Right renal pelvis (tissue), 4 donors: ENCODE results near the gene CALML5. TPM values are rescaled to one million over a fixed set of nuclear protein-coding genes. Genes with fewer than 3 reads are reported as not detected.

Experiments
- DNase-seq, 4 donors: peaks; one replicate each; pipeline ENCODE4 v3.0.0-alpha.2; 2013; ENCODE audit warnings: low read depth in 4 of 4, low spot score in 3 of 4, missing footprints in 1 of 4
- polyA plus RNA-seq, 4 donors: library from polyadenylated mRNA; unstranded; fragments of 120-200 nt; gene quantifications; one replicate each; pipeline ENCODE4 v1.2.1, GENCODE V29; 2013; ENCODE audit not compliant: insufficient read length in 4 of 4

The CALML5 gene, protein sequence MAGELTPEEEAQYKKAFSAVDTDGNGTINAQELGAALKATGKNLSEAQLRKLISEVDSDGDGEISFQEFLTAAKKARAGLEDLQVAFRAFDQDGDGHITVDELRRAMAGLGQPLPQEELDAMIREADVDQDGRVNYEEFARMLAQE
- not detected for polyA plus RNA-seq

DNA sequence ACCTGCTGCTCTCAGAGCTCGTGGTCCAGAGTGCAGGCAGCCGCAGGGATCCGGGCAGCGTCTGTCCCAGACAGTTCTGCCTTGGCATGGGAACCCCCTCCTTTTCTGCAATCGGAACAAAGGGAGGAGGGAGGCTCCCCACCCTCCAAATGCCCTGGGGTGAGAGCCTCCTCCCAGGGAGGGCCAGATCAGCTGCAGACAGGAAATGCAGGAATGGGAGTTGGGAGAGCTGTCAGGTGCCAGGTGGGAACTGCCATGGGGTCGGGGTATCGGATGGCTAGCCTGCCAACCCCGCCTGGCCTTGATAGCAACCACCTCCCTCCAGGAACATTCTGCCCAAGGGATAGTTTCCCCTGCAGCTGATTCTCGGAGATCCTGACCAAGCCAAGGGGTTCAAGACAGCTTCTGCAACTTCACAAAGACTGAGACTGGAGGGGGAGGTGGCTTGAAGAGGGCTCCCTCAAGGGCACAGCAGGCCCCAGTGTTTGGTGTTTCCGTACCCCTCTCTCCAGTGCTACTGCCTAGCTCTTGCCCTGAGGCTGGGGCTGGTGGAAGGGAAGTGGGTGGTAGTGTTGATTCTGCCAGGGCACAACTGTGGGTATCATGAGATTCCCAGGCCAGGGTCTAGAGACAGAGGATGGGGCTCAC lies at the start of gene CALML5:
CALML5 (minus strand) TSS at position 78 of the 648 bp plus-strand sequence. CDS start 132 bp downstream, outside the sequence.
- no peak for DNase-seq

DNA sequence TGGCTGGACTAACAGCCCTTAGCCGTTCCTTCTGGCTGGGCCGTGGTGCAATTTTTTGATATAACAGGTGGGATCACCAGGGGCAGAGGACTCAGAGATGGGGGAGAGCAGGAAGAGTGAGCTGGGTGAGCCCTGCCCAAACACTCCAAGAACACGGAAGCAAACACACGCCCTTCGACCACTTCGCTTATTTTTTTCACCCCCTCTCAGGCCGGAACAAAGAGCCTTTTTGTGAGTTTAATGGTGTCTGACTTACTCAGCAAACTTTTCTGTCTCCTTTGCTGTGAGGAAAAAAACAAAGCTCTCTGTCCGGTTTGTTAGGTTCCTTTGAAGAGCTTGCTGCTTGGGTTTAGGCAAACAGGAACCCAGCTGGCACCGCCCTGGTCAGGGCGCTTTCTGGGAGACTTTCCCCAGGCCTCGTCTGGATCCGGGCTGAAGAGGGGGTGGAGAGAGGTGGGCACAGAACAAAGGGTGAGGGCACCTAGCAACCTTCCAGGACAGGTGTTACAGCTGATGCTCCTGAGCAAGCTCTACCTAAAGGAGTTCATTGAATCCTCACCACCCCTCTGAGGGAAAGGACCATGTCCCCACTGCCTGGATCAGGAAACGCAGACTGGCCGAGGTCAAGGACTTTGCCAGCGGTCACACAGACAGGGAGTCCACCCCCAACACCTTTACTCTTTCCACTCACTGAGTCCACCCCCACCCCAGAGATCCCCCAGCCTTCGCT lies 48.7 kb upstream of the CALML5 start:
- DNase-seq = no peak

DNA sequence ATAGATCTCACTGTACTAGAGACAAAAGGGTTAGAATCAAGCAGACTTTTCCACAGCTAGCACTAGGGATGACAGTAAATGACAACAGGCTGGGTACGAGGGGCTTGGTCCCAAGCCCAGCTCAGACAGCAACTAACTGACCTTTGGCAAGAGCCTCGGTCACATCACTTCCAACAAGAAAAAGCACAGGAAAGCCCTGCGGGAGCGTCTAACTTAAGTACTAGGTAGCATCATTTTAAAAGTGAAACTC lies 48.2 kb upstream of the CALML5 start:
- no peak for DNase-seq

DNA sequence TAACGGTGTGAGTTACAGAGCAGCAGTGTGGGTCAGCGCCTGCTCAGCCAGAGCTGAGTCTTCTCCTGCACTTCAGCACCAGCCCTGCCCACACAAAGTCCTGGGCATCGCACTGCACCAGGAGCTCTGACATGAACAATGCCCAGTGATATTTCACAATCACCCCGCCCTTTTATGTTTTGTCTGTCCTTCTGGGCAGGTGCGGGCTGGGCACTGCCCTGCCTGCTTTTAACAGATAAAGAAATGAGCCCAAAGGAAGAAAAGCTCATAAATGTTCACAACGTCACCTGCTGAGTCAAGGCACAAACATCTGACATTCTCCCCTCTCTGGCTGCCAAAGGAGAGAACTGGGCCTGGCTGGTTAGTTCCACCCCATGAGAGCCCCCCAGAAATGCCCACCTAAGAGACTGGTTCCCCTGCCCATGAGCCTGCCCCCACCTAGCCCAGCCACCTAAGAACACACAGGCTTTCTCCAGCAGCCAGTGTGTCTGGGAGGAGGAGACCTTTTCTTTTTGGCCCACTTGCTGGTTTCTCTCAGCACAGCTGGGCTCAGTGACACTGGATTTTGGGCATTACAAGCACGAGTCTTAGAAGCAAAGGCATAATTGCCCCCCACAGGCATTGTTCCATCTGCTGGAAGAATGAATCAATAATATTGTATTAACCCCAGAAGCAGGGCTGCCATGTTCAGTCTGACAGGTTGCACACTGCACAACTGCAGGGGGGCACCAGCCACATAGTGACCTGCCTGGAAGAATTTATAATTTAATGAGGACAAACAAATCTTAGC lies 47.7 kb upstream of the CALML5 start:
- DNase-seq = no peak

DNA sequence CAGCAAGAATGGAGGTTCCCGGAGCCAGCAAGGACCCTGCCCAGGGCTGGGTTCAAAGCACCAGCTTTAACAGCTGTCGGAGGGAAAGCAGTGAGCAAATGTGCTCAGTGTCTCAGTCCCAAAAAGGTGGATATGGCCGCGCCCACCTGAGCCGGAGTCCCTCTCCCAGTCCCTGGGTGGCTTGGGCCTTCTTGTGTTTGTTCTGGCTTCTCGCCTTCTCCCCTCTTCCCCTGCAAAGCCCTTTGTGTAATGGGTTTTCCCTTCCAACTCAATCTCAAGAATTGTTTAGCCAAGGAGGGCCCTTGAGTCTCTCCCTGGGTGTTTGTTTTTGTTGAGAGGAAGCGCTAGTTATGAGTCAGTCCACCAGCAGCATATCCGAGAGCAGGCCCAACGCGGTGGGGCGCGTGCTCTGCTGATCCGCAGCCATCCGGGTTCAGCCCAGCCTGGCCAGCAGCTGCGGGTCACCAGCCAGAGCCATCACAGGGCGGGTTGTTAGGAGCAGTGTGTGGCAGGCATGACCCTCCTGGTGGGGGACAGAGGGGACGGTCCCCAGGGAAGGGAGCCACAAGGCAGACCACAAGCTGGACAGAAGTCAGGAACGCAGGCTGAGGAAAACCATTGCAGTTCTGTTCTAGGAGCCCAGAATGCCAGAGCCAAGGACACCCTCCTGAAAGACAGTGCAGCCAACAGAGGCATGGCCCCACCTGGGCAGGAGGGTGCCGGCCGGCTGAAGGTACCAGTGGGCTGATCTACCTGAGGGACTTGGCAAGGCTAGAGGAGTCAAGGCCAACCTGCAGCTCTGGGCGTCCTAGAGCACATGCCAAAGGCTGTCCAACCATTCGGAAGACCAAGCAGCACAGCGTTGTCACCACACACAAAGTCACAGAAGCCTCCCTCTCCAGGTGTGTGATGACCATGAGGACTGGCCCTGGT lies 46.7 kb upstream of the CALML5 start:
- DNase-seq = no peak

DNA sequence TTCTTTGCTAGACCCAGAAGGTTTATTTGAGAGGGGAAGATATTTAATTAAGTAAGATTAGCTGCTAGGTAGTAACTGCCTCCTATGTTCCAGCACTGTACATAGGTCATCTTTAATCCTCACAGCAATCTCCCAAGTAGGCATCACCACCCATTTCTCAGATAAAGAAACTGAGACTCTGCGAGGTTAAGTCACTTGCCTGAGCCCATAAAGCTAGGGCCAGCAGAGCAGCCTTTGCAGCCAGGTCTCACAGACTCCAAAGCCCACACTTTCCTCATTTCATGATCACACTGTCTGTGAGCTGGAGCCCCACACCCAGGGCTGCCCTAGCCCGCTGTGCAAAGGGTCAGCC lies 46.0 kb upstream of the CALML5 start:
- no peak for DNase-seq

DNA sequence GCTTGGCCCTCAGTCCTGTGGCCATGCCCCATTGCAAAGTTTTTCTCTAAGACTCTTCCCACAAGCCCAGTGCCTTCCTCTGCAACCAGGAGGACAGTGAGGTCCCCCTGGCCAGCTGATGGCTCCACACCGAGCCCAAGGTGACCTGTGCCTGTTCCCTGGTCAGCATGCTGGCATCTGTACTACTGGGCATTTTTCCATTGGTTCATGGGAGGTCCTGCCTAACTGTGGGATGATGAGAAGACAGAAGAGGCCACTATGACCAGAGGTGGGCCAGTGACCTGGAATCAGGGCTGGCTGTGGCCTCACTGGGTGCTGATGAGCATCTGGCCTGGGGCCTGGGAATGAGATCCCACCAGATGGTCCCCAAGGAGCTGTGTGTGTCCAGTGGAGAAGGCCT lies 45.6 kb upstream of the CALML5 start:
- DNase-seq = no peak

DNA sequence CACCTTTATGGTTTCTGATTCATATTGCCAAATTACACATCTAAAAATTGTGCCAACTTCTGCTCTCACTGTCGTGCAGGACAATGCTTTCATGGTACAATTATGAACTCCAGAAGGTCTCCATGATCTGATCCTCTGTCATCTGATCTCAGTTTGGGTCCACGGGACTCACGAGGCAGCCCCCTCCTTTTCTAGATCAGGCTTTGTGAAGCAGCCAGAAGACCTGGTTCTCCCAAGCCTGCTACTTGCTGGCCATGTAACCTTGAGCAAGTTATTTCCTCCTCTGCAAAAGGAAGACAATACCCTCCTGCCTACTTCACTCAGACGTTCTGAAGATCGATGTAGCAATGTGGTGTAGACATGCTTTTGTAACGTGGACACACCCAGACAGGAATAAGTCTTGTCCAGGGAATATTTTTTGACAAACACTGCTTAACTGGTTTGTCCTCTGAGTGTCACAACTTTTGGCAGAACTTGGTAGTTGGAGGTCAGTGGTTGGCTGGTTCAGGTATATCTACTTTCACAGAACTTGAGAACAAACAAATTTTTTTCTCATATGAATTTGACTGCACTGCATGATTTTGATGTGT lies 44.9 kb upstream of the CALML5 start:
- DNase-seq = no peak

DNA sequence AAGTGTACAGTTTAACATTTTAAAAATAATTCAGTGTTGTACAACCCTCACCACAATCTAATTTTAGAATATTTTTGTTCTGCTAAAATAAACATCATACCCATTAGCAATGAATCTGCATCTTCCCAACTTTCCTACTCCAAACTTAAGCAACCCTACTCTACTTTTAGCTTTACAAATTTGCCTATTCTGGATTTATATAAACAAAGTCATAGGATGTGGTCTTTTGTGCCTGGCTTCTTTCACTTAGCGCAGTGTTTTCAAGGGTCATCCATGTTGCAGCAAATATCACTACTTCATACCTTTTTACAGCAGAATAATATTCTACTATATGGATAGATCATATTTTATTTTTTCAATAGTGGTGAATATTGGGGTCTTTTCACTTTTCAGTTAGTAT lies 44.3 kb upstream of the CALML5 start:
- DNase-seq = no peak

DNA sequence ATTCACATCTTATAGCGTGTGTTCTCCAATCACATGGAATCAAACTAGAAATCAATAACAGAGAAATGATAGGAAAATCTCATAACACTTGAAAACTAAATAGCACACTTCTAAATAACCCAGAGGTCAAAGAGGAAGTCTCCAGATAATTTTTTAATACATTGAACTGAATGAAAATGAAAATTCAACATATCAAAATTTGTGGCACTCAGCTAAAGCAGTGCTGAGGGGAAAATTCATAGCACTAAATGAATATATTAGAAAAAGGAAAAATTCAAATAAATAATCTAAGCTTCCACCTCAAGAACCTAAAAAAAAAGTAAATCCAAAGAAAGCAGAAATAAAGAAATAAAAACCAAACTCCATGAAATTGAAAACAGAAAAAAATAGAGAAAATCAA lies 42.7 kb upstream of the CALML5 start:
- DNase-seq = no peak

DNA sequence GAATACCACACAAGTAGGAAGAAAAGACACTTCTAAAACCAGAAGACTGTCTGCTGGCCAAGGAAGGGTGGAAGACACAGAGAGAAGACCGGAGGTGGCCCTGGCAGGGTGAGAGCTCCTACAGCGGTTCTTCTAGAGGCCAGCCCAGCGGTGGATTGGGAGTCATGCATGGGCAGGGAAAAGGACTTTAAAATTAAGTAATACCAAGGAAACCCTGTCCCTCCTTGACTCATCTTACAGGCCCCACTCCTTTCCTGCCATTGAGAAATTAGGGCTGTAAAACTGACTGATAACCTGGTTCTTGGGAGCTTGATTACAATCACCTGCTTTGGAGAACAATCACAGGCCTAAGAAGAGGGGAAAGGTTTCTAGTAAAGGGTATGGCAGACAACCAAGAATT lies 41.5 kb upstream of the CALML5 start:
- DNase-seq = no peak

DNA sequence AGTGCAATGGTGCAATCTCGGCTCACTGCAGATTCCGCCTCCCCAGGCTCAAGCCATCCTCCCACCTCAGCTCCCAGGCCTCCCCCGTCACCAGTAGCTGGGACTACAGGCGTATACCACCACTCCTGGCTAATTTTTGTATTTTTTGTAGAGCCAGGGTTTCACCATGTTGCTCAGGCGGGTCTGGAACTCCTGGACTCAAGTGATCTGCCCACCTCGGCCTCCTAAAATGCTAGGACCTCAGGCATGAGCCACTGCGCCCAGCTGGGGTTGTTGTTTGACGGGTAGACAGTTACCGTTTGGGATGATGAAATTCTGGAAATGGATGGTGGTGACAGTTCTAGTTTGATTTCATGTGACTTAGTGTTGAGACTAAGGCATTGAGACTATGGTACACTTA lies 40.7 kb upstream of the CALML5 start:
- DNase-seq = no peak

DNA sequence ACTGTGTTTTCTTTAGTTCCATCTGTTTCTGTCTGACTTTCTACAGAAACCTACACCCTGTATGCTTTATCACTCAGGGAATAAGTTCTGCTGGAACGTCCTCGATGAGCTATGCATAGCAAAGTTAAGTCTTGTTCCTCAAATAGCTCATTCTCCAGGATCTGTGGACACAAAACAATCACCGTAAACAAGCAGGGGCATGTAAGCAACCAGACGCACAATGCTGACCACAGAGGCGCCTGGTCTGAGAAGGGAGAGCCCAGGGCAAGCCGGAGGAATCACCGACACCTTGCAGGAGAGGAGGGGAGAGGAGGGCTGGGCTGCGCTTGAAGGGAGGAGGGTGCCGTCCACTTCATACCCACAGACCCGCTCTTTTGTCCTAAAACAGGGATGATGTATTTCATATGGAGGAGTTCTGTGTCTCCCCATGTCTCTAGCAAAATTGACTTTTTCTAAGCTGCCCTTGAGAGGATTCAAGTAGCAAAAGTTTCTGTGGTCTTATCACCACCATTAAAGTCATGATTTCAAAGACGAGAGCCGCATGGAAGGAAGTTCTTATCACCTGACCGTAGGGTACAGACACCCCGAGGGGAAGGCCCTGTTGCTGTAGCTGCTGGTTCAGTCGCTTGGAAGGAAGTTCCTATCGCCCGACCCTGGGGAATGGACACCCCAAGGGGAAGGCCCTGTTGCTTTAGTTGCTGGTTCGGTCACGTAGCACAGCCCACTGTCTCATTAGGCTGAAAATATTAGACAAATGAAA lies 39.7 kb upstream of the CALML5 start:
- DNase-seq = no peak

DNA sequence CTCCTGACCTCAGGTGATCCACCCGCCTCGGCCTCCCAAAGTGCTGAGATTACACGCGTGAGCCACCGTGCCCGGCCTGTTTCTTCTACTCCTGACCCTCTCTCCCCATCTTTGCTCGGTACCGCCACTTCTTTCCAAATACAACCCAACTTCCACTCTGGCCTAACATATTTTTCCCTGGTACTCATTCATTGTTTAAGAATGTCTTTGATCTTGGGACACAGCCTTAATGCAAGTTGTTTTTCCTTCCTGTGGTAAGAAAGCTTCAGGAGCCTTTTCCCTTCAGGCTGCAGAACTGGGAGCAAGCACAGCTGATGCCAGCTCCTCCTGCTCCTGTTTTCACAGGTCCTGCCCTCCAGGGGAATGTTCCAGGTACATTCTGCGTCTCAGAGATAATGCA lies 39.1 kb upstream of the CALML5 start:
- DNase-seq = no peak

DNA sequence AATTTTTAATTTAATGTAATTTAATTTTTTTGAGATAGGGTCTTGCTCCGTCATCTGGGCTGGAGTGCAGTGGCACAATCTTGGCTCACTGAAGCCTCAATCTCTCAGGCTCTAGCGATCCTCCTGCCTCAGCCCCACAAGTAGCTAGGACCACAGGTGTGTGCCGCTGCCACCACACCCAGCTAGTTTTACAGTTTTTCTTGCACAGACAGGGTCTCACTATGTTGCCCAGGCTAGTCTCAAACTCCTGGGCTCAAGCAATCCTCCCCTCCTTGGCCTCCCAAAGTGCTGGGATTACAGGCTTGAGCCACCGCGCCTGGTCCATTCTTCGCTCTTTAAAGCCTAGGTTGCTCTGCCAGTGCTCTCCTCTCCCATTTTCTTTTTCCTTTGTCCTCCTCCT lies 38.3 kb upstream of the CALML5 start:
- no peak for DNase-seq

DNA sequence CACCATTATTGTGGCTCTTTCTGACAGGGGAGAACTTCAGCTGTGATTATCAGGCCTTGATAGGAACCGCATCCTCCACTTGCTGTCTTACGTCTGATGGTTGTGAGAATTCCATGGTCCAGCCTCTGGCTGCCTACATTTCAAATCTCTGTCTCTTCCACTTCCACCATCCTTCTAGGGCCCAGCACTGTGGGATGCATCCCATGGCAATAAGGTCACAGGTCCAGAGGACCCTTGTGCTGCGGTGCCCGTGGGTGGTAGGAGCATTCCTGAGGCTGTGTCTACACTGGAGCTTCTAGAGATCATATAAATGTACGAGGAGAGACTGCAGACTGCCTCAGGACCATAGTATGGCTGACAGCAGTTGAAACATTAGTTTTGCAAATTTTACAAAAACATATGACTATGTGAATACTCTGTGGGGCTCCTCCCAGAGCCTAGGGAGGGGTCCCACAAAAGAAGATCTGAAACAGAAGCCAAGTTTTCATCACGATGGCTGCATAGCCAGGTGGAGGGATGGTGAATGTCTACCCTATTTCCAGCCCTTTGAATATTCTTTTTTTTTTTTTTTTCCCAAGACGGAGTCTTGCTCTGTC lies 37.2 kb upstream of the CALML5 start:
- no peak for DNase-seq

DNA sequence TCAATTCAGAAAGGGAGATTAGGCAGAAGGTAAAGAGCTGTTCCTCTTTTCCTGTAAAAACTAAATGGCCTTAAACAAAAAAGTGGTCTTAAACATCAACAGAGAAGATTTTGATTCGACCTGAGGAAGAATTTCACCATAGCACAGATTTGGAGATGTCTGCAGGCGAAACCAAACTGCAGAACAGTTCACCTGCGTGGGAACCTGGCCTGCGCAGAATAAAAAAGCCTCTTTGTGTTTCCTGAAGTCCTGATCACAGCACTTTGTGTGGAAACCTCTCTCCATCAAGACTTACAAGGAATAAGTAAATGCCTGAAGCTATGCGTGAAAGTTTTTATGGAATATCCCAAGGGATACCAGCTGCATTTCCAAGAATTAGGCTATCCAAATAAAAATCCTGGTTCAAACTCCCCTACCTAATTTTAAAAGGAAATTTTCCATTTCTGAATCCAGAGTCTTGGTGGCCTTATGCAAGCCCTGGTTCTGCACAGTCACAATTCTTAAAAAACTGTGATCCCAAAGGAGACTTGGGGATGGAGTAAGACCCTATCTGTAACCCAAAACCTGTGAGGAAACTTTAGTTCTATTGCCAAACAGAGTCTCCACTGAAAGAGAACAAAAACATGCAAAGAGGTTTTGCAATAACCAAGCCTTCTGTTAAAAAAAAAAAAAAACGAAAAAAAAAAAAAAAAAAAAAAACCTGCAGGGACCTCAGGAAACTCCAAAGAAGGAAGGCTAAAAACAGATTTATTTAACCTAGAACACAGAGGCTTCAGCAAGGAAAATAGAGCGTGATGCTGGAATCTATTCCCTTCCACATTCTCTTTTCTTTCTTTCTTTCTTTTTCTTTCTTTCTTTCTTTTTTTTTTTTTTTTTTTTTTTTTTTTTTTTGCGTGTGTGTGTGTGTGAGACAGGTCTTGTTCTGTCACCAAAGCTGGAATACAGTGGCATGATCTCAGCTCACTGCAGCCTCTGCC lies 35.8 kb upstream of the CALML5 start:
- no peak for DNase-seq
